GM12878 (cell line): Measurements from ENCODE around the gene CYTH2.

Source experiments
- EP300 ChIP-seq, 2 experiments: fragments of 150-350 bp in 1 of 2; IDR thresholded peaks; 2 replicates each; pipeline ENCODE4 v1.6.1; 2011 to 2012; ENCODE audit warnings: low read depth in 2 of 2, low read length in 2 of 2, borderline replicate concordance in 1 of 2, improper control_type of control experiment in 1 of 2, inconsistent platforms in 1 of 2; ENCODE audit not compliant: control insufficient read depth in 1 of 2
- RBBP5 ChIP-seq: fragments of 200-600 bp; sonication (generic); conservative IDR thresholded peaks from 2 replicates; pipeline ENCODE4 v1.6.1; 2016
- TF ChIP-seq, protein P1 (sequence below): fragments of 450-650 bp; formaldehyde crosslinking; IDR thresholded peaks from 2 replicates; pipeline ENCODE4 v1.4.0; 2020; ENCODE audit warnings: mild to moderate bottlenecking, moderate library complexity

DNA sequence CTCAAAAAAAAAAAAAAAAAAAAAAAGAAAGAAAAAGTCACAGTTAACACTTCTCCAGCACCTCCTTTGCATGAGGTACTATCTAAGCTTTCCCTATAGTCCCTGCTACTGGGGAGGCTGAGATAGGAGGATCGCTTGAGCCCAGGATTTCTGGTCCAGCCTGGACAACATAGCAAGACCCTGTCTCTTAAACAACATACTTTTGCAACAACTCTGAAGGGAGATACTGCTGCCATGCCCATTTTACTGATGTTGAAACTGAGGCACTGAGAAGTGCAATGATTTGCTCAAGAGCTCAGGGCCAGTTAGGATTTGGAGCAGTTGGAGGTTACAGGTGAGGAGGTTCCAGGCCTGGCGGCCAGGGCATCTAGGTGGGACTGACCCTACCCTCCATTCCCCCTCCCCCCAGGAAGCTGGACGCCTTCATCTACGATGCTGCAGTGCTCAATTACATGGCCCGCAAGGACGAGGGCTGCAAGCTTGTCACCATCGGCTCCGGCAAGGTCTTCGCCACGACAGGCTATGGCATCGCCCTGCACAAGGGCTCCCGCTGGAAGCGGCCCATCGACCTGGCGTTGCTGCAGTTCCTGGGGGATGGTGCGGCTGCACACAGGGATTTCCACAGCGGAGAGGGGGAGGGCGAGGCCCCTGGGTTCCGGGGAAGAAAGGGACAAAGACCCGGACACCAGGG, 27.7 kb upstream of the CYTH2 start:
- no peak for TF ChIP-seq EP300 (IDR thresholded peaks at IDR 0.05; ENCODE audit: borderline replicate concordance in 1 of 2, control insufficient read depth in 1 of 2, low read depth in 2 of 2, low read length in 2 of 2)
- TF ChIP-seq RBBP5 = no peak
- TF ChIP-seq, protein P1, sequence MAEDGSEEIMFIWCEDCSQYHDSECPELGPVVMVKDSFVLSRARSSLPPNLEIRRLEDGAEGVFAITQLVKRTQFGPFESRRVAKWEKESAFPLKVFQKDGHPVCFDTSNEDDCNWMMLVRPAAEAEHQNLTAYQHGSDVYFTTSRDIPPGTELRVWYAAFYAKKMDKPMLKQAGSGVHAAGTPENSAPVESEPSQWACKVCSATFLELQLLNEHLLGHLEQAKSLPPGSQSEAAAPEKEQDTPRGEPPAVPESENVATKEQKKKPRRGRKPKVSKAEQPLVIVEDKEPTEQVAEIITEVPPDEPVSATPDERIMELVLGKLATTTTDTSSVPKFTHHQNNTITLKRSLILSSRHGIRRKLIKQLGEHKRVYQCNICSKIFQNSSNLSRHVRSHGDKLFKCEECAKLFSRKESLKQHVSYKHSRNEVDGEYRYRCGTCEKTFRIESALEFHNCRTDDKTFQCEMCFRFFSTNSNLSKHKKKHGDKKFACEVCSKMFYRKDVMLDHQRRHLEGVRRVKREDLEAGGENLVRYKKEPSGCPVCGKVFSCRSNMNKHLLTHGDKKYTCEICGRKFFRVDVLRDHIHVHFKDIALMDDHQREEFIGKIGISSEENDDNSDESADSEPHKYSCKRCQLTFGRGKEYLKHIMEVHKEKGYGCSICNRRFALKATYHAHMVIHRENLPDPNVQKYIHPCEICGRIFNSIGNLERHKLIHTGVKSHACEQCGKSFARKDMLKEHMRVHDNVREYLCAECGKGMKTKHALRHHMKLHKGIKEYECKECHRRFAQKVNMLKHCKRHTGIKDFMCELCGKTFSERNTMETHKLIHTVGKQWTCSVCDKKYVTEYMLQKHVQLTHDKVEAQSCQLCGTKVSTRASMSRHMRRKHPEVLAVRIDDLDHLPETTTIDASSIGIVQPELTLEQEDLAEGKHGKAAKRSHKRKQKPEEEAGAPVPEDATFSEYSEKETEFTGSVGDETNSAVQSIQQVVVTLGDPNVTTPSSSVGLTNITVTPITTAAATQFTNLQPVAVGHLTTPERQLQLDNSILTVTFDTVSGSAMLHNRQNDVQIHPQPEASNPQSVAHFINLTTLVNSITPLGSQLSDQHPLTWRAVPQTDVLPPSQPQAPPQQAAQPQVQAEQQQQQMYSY (CRISPR knock-in tag) = no peak
